IPS DF 6.9 (cell line): ENCODE measurements around the gene PACSIN2.
"Not testable (repeated sequence)": the region's sequence is repeated elsewhere in the genome, so short reads cannot be mapped to it uniquely, and the experiment has no call there.

ENCODE experiments used
- DNase-seq: peaks from one replicate; pipeline ENCODE4 v3.0.0-alpha.2; 2013; ENCODE audit warnings: low read depth, low spot score
- H3K27ac ChIP-seq: one replicate; pipeline ENCODE4 v1.5.1; 2013; ENCODE audit warnings: low read length, control low read depth
- H3K27me3 ChIP-seq: 2 replicates; pipeline ENCODE4 v1.6.1; 2013; ENCODE audit warnings: mild to moderate bottlenecking, low read length; ENCODE audit not compliant: control insufficient read depth, insufficient read depth
- H3K36me3 ChIP-seq: 2 replicates; pipeline ENCODE4 v1.6.1; 2013; ENCODE audit warnings: low read length; ENCODE audit not compliant: control insufficient read depth, insufficient read depth
- H3K4me1 ChIP-seq: 2 replicates; pipeline ENCODE4 v1.6.1; 2013; ENCODE audit warnings: low read length; ENCODE audit not compliant: control insufficient read depth, insufficient read depth
- H3K4me3 ChIP-seq: 2 replicates; pipeline ENCODE4 v1.5.1; 2013; ENCODE audit warnings: mild to moderate bottlenecking, low read length
- H3K9me3 ChIP-seq: 2 replicates; pipeline ENCODE4 v1.6.1; 2013; ENCODE audit warnings: low read length, inconsistent platforms; ENCODE audit not compliant: control insufficient read depth, insufficient read depth
- WGBS: extraction: QIAGEN DNeasy Blood & Tissue Kit; methylation state at CpG from one replicate; pipeline ENCODE4 v1.1.7; 2013; ENCODE audit warnings: mixed read lengths, missing lambda C conversion rate; ENCODE audit not compliant: insufficient read length, insufficient coverage; 5-methylcytosine and 5-hydroxymethylcytosine counted together

Gene PACSIN2

DNA sequence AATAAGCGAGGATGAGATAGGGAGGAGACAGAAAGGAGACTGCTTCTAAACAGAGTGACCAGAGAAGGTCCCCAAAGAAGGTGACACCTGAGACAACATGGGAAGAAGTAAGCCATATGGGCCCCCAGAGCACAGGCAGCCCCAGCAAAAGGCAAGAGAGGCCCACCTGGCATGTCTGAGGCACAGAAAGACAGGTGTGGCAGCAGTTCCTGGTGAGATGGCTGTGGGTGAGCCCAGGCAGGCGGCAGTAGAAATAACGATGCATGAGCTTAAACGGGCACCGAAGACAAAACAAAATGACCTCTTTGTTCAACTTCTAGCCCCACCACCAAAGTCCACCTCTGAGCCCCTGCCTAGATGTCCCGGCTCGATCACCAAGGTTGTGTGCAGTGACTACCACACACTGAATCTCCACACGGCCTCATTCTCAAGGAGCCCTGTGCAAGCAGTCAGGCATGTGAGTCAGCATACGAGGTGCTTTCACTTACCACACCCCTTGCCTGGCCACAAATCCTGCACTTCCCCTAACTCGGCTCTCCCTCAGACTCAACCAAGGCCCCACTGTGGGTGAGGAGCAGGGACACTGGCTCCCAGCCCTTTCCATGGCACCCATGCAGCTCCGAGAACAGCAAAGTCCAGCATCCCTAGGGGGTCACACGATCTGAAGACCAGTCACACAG, 77.6 kb downstream of the PACSIN2 start:
- Histone ChIP-seq H3K36me3 (no peaks in the 10 kb centered on the region; the same call in 1 of the 2 replicates), H3K27ac (no peak overlapping the region), H3K4me3 (no peak overlapping the region), H3K27me3 (no peaks in the 10 kb centered on the region), H3K9me3 (no peaks in the 10 kb centered on the region), H3K4me1 (peaks cover 6% of the 10 kb centered on the region; the same call in 1 of the 2 replicates)
- DNase-seq, result no peak
- no CpG with 5 or more reads among the region's 12 CpGs for WGBS

DNA sequence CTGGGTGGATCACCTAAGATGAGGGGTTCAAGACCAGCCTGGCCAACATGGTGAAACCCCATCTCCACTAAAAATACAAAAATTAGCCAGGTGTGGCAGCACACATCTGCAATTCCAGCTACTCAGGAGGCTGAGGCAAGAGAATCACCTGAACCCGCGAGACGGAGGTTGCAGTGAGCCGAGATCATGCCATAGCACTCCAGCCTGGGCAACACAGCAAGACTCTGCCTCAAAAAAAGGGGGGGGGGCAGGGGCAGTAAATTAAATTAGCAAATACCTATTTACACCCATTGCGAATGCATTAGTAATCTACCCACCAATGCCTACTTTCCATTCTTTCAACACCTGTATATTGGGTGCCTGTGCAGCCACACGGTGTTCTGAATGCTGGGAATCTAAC, 78.3 kb downstream of the PACSIN2 start:
- DNase-seq, H3K9me3 ChIP-seq, H3K4me3 ChIP-seq, H3K27me3 ChIP-seq, H3K36me3 ChIP-seq, H3K4me1 ChIP-seq, H3K27ac ChIP-seq: not testable (repeated sequence)
- no CpG with 5 or more reads among the region's 6 CpGs for WGBS

- H3K4me1 ChIP-seq, result peaks cover 5% of the 10 kb centered on the region; the same call in 1 of the 2 replicates
- H3K4me3 ChIP-seq, result no peak overlapping the region; the same call in 1 of the 2 replicates
- no peaks in the 10 kb centered on the region for H3K9me3 ChIP-seq
- no peaks in the 10 kb centered on the region for H3K27me3 ChIP-seq
- no peak for DNase-seq
- no CpG with 5 or more reads among the region's 5 CpGs for WGBS
- H3K36me3 ChIP-seq, result no peaks in the 10 kb centered on the region; the same call in 1 of the 2 replicates
- no peak overlapping the region for H3K27ac ChIP-seq
These were observed 80.6 kb downstream of the PACSIN2 start for GRCh38 chr22:42934338-42934737.

GRCh38 chr22:42933485-42934091, 81.4 kb downstream of the PACSIN2 start:
- Histone ChIP-seq H3K4me3 (no peak overlapping the region), H3K36me3 (no peaks in the 10 kb centered on the region; the same call in 1 of the 2 replicates), H3K9me3 (no peaks in the 10 kb centered on the region), H3K27ac (no peak overlapping the region), H3K4me1 (peaks cover 5% of the 10 kb centered on the region; the same call in 1 of the 2 replicates), H3K27me3 (no peaks in the 10 kb centered on the region)
- WGBS, result no CpG with 5 or more reads among the region's 10 CpGs
- no peak for DNase-seq

- Histone ChIP-seq H3K9me3 (no peaks in the 10 kb centered on the region), H3K36me3 (no peaks in the 10 kb centered on the region; the same call in 1 of the 2 replicates), H3K4me3 (no peak overlapping the region), H3K27me3 (no peaks in the 10 kb centered on the region), H3K27ac (no peak overlapping the region), H3K4me1 (peaks cover 2% of the 10 kb centered on the region; the same call in 1 of the 2 replicates)
- WGBS, result no CpG with 5 or more reads among the region's 4 CpGs
- DNase-seq, result no peak
These were observed 82.0 kb downstream of the PACSIN2 start for GRCh38 chr22:42932857-42933484.

DNA sequence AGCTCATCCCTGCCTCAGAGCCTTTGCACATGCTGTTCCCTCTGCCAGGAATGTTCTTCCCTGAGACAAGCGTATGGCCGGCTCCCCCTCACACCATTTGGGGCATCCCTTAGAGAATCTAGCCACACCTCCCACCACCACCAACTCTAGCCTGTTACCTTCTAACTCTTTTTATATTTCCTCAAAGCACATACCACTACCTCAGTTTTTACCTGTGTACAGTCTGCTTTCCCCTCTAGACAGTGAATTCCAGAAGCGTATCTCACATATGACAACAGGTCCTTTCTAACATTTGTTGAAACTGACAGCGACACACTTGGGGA, 82.8 kb downstream of the PACSIN2 start:
- Histone ChIP-seq H3K4me1 (peaks cover 2% of the 10 kb centered on the region; the same call in 1 of the 2 replicates), H3K36me3 (no peaks in the 10 kb centered on the region; the same call in 1 of the 2 replicates), H3K27ac (no peak overlapping the region), H3K27me3 (no peaks in the 10 kb centered on the region), H3K9me3 (no peaks in the 10 kb centered on the region), H3K4me3 (no peak overlapping the region)
- WGBS, result no CpG with 5 or more reads among the region's 4 CpGs
- no peak for DNase-seq

DNA sequence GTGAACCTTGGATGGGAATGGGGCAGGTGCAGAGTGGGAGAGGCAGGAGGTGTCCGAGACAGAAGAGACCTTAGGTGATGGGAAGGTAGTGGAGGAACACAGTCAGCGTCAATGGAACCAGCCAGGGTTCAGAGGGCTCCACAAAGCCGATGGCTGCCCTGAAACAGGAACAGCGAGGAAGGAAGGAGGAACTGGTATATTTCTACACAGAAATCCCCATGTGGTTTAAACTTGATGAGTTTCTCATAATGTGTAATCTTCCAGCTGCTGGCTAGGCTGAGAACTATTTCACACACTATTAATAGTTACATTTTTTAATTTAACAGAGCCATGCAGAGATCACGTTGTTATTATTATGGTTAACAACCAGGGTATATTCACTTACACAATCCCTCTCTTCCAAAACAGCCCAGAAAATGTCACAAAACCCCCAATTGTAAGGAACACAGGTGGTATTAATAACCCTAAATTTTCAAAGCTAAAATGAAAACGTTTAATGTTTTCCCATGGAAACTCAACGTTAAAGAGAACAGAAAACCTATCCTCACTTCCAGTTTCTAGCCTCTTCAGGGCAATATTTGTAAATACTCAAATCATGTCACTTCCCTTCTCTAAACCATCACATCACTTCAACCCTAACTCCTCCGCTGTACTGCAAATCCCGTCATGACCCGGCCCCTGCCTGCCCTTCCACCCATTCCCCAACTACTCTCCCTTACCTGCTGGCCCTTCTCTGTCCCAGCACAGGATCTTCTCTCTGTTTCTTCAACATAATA, 83.3 kb downstream of the PACSIN2 start:
- no peak for DNase-seq
- Histone ChIP-seq H3K4me3 (no peak overlapping the region), H3K27me3 (no peaks in the 10 kb centered on the region), H3K27ac (no peak overlapping the region), H3K4me1 (peaks cover 2% of the 10 kb centered on the region; the same call in 1 of the 2 replicates), H3K9me3 (no peaks in the 10 kb centered on the region), H3K36me3 (no peaks in the 10 kb centered on the region; the same call in 1 of the 2 replicates)
- 100% methylated on average over 3 of the region's 10 CpGs for WGBS

DNA sequence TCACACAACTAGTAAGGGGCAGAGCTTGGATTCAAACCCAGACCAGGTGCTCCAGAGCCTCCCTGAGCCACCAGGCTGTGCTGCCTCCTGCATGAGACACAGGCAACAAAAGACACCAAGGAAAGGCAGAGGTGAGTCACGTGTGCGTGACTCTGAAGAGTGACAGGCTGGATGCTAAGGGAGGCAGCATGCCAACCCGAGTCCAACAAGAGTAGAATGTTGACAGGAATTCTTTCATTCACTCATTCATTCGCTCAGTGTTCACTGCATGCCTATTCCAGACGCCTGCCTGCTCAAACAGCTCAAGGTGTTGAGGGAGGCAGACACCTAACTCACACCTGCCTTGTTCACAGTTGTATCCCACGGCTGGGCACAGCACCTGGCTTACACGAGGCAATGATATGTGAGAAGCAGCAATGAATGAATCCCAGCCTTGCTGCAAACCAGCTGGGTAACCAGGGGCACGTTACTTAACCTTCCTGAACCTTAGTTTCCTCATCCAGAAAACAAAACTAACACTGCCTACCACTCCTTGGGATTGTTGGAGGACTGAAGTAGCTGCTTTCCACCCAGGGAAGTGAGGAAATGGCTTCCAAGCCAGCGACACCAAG, 84.0 kb downstream of the PACSIN2 start:
- Histone ChIP-seq H3K9me3 (no peaks in the 10 kb centered on the region), H3K4me3 (no peak overlapping the region), H3K4me1 (peaks cover 2% of the 10 kb centered on the region; the same call in 1 of the 2 replicates), H3K36me3 (no peaks in the 10 kb centered on the region; the same call in 1 of the 2 replicates), H3K27ac (no peak overlapping the region), H3K27me3 (no peaks in the 10 kb centered on the region)
- no CpG with 5 or more reads among the region's 9 CpGs for WGBS
- no peak for DNase-seq

- Histone ChIP-seq H3K9me3 (no peaks in the 10 kb centered on the region), H3K36me3 (no peaks in the 10 kb centered on the region; the same call in 1 of the 2 replicates), H3K27me3 (no peaks in the 10 kb centered on the region), H3K4me1 (peaks cover 2% of the 10 kb centered on the region; the same call in 1 of the 2 replicates), H3K4me3 (no peak overlapping the region), H3K27ac (no peak overlapping the region)
- no CpG with 5 or more reads among the region's 6 CpGs for WGBS
- DNase-seq, result no peak
These were observed 85.2 kb downstream of the PACSIN2 start for GRCh38 chr22:42929838-42930155.
